HG03045 (cell line): ENCODE data around the gene TBX10.
"Not testable (repeated sequence)": the region's sequence is repeated elsewhere in the genome, so short reads cannot be mapped to it uniquely, and the experiment has no call there.

Experiments
- ATAC-seq: cut with Tn5 transposase; IDR thresholded peaks from one replicate; pipeline ENCODE4 v1.9.1; 2021; ENCODE audit warnings: mild to moderate bottlenecking, moderate library complexity; ENCODE audit not compliant: unreplicated experiment

The TBX10 gene

GRCh38 chr11:67646535-67647336, 7.2 kb upstream of the TBX10 start:
- no peak for ATAC-seq

- no peak for ATAC-seq
Observed at GRCh38 chr11:67645521-67646461, 6.2 kb upstream of the TBX10 start.

DNA sequence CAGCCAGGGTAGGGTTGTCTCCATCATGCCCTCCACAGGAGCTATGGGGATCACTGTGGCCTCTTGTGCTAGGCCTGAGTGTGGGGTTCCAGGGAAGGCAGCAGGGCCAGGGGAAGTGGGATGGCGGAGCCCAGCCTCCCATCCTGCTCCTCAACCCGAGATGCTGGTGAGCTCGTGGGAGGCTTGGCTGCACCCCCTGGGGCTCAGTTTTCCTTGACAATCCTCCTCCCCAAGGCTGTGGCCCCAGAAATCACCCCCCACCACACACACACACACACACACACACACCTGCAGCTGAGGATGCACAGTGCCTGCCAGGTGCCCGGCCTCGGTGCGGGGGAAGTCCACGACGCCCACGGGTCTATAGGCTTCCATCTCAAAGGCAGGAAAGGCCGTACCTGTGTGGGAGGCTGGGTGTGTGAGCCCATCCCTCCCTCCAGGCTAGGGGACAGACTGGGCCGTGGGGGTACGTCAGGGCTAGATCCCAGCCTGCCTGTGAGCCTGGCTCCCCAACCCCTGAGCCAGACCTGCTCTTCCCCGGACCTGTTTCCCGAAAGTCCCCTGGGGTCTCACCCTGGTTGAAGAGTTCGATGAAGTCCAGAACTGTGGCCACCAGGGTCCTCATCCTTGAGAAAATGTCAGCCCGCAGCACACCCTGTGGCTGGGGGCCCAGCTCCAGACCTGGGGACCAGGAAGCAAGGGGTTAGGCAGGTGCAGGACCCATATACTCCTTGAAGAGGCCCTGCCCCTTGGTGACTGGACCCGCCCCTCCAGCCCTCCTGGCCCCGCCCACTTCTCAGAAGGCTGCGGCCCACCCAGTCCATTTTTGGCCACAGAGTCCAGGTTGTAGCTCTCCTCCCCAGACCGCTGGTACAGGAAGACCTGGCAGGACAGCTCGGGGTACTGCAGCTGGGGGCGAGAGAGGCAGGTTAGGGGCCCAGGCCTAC, 5.2 kb upstream of the TBX10 start:
- no peak for ATAC-seq

GRCh38 chr11:67644042-67644441, 4.5 kb upstream of the TBX10 start:
- no peak for ATAC-seq

DNA sequence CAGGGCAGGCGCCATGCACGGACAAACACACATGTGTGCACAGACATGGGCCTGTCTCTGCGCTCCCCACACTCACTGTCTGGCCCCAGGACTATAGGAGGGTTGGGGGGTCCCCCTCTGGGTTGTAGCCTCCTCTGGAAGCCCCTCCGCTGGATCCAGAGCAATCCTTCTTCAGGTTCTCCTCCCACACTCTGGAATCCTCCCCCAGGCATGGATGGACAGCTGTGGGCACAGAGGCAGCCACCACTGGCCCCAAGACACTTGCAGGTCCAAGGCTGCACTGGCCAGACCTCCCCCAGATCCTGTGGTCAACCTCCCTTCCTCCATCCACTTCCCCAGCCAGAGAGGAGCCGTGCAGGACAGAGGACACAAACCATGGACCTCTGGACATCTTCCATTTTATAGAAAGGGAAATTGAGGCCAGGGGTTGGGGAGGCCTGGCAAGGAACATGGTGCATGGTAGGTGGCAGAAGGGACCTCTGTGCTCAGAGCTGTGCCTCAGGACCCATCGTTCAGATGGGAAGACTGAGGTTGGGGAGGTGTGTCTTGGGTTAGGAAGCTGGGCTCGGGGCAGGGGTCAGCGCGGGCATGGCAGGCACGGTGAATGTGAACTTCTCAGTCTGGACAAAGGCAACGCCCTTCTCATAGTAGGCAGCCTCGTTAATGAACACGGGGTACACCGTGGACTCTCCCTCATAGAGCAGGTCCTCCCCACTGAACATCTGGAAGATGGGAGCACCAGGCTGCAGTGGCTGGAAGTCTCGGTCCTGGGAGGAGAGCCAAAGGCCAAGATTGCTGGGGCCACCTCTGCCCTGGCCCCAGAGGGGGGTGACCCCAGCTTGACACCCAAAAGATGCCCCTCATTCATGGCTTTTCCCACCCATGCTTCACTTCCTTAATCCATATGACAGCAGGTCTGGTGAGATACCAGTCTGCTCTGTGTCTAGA, 2.9 kb upstream of the TBX10 start:
- ATAC-seq, result no peak

- no peak for ATAC-seq
Observed at GRCh38 chr11:67641338-67642172, 2.0 kb upstream of the TBX10 start.

- no peak for ATAC-seq
Observed at GRCh38 chr11:67640758-67641337, 1.3 kb upstream of the TBX10 start.

- no peak for ATAC-seq
Observed at GRCh38 chr11:67640021-67640757, 626 bp upstream of the TBX10 start.

- no peak for ATAC-seq
Observed at GRCh38 chr11:67638535-67639437, 777 bp downstream of the TBX10 start.

GRCh38 chr11:67637441-67637840, 2.1 kb downstream of the TBX10 start:
- ATAC-seq, result not testable (repeated sequence)

DNA sequence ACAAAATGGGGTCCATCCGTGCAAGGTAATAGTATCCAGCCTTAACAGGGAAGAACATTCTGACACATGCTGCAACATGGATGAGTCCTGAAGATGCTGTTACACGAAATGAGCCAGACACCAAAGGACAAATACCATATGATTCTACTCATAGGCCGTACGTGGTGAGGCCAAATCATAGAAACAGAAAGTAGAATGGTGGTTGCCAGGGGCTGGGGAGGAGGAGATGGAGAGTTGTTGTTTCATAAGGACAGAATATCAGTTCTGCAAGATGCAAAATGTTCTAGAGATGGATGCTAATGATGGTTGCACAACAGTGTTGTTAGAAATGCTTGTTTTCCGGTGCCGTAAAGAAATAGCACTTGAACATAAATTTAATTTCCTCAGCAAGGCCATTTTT, 2.6 kb downstream of the TBX10 start:
- ATAC-seq, result no peak

DNA sequence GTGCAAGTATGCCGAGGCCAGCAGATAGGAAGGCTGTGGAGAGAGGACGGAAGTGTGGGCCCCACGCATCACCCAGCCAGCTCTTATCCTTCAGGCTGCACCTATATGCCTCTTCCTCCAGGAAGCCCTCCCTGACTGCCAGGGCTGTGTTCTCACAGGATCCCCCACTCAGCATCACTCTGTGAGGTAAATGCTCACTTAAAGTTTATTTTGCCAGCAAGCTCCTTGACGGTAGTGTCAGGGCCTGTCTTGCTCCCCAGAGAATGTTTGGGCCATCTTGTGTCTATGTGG, 4.4 kb downstream of the TBX10 start:
- ATAC-seq, result no peak

- no peak for ATAC-seq
Observed at GRCh38 chr11:67634366-67635230, 5.0 kb downstream of the TBX10 start.

DNA sequence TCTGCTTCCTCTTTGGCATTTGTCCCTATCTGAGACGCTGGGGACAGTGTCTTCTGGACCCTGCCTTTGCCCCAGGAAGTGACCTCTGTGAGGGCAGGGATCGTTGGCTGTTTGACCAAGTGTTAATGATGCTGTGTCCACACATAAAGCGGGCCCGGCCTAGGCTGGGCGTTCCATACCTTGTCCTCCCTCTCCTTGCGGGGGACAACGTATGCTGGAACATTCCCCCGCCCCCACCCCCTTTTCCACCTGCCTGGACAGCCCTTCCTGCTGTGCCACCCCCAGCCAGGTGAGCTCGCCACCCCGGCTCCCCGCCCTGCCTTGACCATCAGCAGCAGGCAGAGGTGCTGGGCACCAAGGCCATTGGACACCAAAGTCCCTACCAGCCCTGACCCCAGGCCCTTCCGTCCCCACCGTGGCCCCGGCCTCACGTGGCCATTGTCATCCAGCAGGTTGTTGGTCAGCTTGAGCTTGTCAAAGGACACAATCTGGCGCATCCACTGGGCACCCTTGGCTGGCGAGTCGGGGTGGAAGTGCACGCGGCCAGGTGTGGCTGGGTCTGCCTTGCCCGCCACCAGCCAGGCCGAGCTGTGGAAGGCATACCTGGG, 5.7 kb downstream of the TBX10 start:
- no peak for ATAC-seq

- no peak for ATAC-seq
Observed at GRCh38 chr11:67632982-67633755, 6.4 kb downstream of the TBX10 start.
